Measurements from ENCODE around the gene RAB7A.
A peak's percentile ranks its signal among the peaks of the same experiment; 100 is the strongest.
"Not testable (repeated sequence)": the region's sequence is repeated elsewhere in the genome, so short reads cannot be mapped to it uniquely, and the experiment has no call there.

The RAB7A gene

DNA sequence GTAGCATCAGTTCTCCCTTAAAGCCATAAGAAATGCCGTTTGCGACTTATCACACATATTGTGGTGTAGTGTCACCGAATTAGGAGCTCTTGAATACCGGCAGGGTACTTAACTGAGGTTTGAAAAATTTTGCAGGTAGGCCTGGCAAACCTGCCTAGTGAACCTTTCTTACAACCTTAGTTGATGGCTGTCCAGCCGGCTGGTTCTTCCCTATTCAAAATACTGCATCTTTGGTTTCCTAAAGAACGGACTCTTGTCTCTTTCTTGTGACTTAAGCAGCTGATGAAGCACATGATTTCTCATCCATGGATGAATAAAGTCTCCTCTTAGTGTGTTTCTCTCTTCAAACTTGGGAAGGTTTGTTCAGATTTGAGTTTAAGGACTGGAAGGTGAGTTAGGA is 1.5 kb downstream of the RAB7A start:
- no peak for DNase-seq (ENCODE audit: low read depth in 1 of 2, low spot score in 1 of 2)
- peak overlapping the region; percentile 82 for H3K4me3 ChIP-seq (replicated peaks; ENCODE audit: insufficient read depth, low read length)
- no peaks in the 10 kb centered on the region for H3K27me3 ChIP-seq (ENCODE audit: insufficient read depth, poor library complexity, severe bottlenecking)
- TF ChIP-seq POLR2AphosphoS5 (IDR thresholded peaks at IDR 0.05; ENCODE audit: low read depth) (no peak), REST (IDR thresholded peaks at IDR 0.05; ENCODE audit: insufficient replicate concordance, low read depth) (peak; percentile 46)
- H3K27ac ChIP-seq (replicated peaks), result peak overlapping the region; percentile 90

DNA sequence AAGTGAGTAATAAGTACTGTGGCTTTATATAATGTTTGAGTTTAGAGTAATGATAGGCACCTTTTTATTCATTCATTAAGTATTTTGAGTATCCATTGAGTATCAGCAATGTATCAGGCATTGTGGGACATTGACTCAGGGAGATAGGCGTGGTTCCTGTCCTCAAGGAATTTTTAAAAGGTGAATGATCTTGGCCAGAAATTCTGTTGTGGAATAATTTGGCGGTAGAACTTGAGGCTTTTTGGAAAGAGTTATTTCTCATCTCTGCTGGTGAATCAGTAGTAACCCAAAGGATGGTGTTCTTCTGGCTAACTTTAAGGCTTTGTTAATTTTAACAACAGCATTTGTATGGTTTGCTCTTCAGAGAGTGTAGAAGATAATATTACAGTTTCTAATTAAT is 2.0 kb downstream of the RAB7A start:
- Histone ChIP-seq H3K27ac (replicated peaks) (no peak overlapping the region), H3K27me3 (ENCODE audit: insufficient read depth, poor library complexity, severe bottlenecking) (no peaks in the 10 kb centered on the region), H3K4me3 (replicated peaks; ENCODE audit: insufficient read depth, low read length) (peak overlapping the region; percentile 82)
- no peak for DNase-seq (ENCODE audit: low read depth in 1 of 2, low spot score in 1 of 2)
- TF ChIP-seq POLR2AphosphoS5 (IDR thresholded peaks at IDR 0.05; ENCODE audit: low read depth), result no peak
- no peak for TF ChIP-seq CTCF (IDR thresholded peaks at IDR 0.05; ENCODE audit: insufficient read depth, low read length)
- TF ChIP-seq REST (IDR thresholded peaks at IDR 0.05; ENCODE audit: insufficient replicate concordance, low read depth), result no peak
- no peak for TF ChIP-seq SPI1 (IDR thresholded peaks at IDR 0.05; ENCODE audit: borderline replicate concordance, low read depth)
- TF ChIP-seq GABPA (IDR thresholded peaks at IDR 0.05; ENCODE audit: low read depth), result no peak

GRCh38 chr3:128728521-128728920 is 2.5 kb downstream of the RAB7A start:
- H3K4me3 ChIP-seq (replicated peaks; ENCODE audit: insufficient read depth, low read length); DNase-seq (ENCODE audit: low read depth in 1 of 2, low spot score in 1 of 2); H3K27ac ChIP-seq (replicated peaks); H3K27me3 ChIP-seq (ENCODE audit: insufficient read depth, poor library complexity, severe bottlenecking): not testable (repeated sequence)

DNA sequence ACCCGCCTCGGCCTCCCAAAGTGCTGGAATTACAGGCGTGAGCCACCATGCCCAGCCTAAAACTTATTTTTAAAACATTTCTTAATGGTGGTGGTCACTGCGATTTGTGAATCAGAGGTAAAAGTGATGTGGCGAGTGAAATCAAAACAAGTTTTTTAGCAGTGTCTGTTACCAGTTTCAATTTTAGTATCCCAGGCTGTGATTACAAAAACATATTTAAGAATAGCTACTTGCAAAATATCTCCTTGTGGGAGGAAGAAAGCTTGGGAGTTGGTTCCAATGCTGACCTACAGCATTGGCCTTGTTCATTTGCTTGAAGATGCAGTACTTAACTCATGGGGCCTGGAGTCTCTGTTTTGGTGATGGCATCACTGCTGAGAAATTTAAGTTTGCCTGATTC is 4.5 kb downstream of the RAB7A start:
- DNase-seq (ENCODE audit: low read depth in 1 of 2, low spot score in 1 of 2), result no peak
- H3K27me3 ChIP-seq (ENCODE audit: insufficient read depth, poor library complexity, severe bottlenecking), result no peaks in the 10 kb centered on the region
- TF ChIP-seq REST (IDR thresholded peaks at IDR 0.05; ENCODE audit: insufficient replicate concordance, low read depth) (no peak), GABPA (IDR thresholded peaks at IDR 0.05; ENCODE audit: low read depth) (no peak), SPI1 (IDR thresholded peaks at IDR 0.05; ENCODE audit: borderline replicate concordance, low read depth) (no peak), CTCF (IDR thresholded peaks at IDR 0.05; ENCODE audit: insufficient read depth, low read length) (no peak), POLR2AphosphoS5 (IDR thresholded peaks at IDR 0.05; ENCODE audit: low read depth) (no peak)
- H3K4me3 ChIP-seq (replicated peaks; ENCODE audit: insufficient read depth, low read length), result no peak overlapping the region
- no peak overlapping the region for H3K27ac ChIP-seq (replicated peaks)
